ENCODE results near the gene SIGLEC5. TPM values are rescaled to one million over a fixed set of nuclear protein-coding genes. Genes with fewer than 3 reads are reported as not detected.

Gene SIGLEC5
- total and polyA plus RNA-seq, 8 donors, result 0.58 to 1.8 (median 1.2) TPM; not detected in 5

DNA sequence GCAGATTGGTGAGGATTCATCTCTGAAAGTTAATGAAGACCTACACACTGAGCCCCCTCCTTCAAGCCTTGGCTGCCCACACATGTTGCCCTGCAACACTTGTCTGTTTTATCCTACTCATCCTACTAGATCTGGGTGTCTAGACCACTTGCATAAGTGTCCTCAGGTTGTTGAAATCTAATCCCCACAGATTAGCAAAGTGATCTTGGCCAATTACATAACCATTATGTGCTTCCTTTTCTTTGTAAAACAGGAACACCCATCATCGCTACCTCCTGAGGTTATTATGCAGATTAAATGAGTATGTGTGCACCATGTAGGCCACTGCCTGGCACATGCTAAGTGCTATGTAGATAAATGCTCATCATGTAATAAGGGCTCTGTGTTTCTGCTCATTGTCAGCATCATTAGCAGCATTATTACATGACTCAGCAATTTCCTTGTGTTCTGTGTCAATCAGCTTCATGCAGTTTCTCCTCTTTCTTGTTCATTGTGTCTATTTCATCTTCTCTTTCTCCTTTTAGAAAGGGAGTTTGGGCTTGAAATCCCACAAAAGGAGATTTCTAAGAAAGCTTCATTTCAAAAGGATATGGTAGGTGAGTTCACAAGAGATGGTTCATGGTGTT, 44.0 kb downstream of the SIGLEC5 start:
- TF ChIP-seq CTCF (IDR thresholded peaks at IDR 0.05) (no peak), POLR2AphosphoS5 (IDR thresholded peaks at IDR 0.05) (no peak), EP300 (IDR thresholded peaks at IDR 0.05) (no peak), POLR2A (IDR thresholded peaks at IDR 0.05) (no peak)
- intact Hi-C loops (cut with DNase I; ENCODE audit: low total_unique reads), result no loop called here
- no peak overlapping the region for H3K27ac ChIP-seq
- 82 to 95% (median 89%) methylated on average over 1 of the region's 1 CpG for WGBS, 5 donors
- H3K9me3 ChIP-seq, result peaks cover 10 to 46% (median 26%) of the 10 kb centered on the region in 4 donors
- peaks cover 32 to 72% (median 67%) of the 10 kb centered on the region in 4 donors for H3K36me3 ChIP-seq
- DNase-seq, result no peak
- H3K4me3 ChIP-seq, result no peak overlapping the region
- H3K4me1 ChIP-seq, result no peaks in the 10 kb centered on the region
- H3K27me3 ChIP-seq, result no peaks in the 10 kb centered on the region

DNA sequence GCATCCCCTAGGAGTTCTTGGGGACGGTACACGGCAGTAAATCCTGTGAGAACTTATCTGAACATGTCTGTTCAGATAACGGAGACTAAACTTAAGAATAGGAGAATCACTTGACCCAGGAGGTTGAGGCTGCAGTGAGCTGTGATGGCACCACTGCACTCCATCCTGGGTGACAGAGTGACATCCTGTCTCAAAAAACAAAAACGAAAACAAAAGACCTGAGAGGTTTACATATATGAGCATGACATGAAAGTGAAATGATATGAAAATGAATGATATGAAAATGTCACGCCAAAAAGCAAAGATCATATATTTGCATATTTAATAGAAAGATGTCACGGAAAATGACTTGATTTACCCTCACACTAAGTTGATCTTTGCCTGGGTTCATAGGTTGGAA, 53.4 kb downstream of the SIGLEC5 start:
- H3K27me3 ChIP-seq, result no peaks in the 10 kb centered on the region
- 87 to 95% (median 93%) methylated on average over 6 of the region's 6 CpGs for WGBS, 5 donors
- TF ChIP-seq POLR2A (IDR thresholded peaks at IDR 0.05) (no peak), CTCF (IDR thresholded peaks at IDR 0.05) (no peak), EP300 (IDR thresholded peaks at IDR 0.05) (no peak), POLR2AphosphoS5 (IDR thresholded peaks at IDR 0.05) (no peak)
- H3K4me3 ChIP-seq, result no peak overlapping the region
- intact Hi-C loops (cut with DNase I; ENCODE audit: low total_unique reads), result no loop called here
- H3K4me1 ChIP-seq, result peaks cover 6 to 20% (median 17%) of the 10 kb centered on the region in 4 donors
- no peak for DNase-seq
- no peaks in the 10 kb centered on the region for H3K9me3 ChIP-seq
- no peak overlapping the region for H3K27ac ChIP-seq
- H3K36me3 ChIP-seq, result peaks cover 14 to 76% (median 70%) of the 10 kb centered on the region in 4 donors

DNA sequence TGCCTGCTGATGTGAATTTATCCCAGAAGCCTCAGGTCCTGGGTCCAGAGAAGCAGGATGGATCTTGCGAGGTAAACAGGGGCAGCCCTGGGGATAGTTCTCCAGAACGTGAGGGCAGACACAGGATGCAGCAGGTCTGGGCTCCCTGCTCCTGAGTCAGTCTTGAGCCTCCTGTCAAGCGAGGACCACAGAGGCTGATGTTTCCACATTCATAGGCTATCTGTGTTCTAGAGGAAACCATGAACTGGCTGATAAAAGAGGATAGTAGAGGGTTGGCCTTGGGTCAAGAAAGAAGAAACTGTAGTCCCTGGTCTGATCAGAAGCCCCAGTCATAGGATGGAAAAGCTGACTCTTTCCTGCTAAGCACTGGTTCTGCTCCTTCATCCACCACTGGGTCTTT, 56.9 kb downstream of the SIGLEC5 start:
- intact Hi-C loops (cut with DNase I; ENCODE audit: low total_unique reads), result no loop called here
- Histone ChIP-seq H3K27me3 (no peaks in the 10 kb centered on the region), H3K4me3 (no peak overlapping the region), H3K27ac (no peak overlapping the region), H3K36me3 (peaks cover 4 to 50% (median 43%) of the 10 kb centered on the region in 4 donors), H3K4me1 (peaks cover 10 to 25% (median 23%) of the 10 kb centered on the region in 4 donors), H3K9me3 (no peaks in the 10 kb centered on the region)
- TF ChIP-seq CTCF (IDR thresholded peaks at IDR 0.05) (no peak), POLR2AphosphoS5 (IDR thresholded peaks at IDR 0.05) (no peak), POLR2A (IDR thresholded peaks at IDR 0.05) (no peak), EP300 (IDR thresholded peaks at IDR 0.05) (no peak)
- WGBS, 5 donors, result 87 to 99% (median 94%) methylated on average over 3 of the region's 3 CpGs
- DNase-seq, result no peak

- Histone ChIP-seq H3K36me3 (peaks cover 4 to 45% (median 39%) of the 10 kb centered on the region in 4 donors), H3K9me3 (no peaks in the 10 kb centered on the region), H3K27ac (no peak overlapping the region), H3K4me3 (no peak overlapping the region), H3K27me3 (no peaks in the 10 kb centered on the region), H3K4me1 (peaks cover 10 to 25% (median 23%) of the 10 kb centered on the region in 4 donors)
- WGBS, 5 donors, result 90 to 100% (median 97%) methylated on average over 4 of the region's 4 CpGs
- intact Hi-C loops (cut with DNase I; ENCODE audit: low total_unique reads), result no loop called here
- DNase-seq, result no peak
- TF ChIP-seq POLR2AphosphoS5 (IDR thresholded peaks at IDR 0.05) (no peak), EP300 (IDR thresholded peaks at IDR 0.05) (no peak), CTCF (IDR thresholded peaks at IDR 0.05) (no peak), POLR2A (IDR thresholded peaks at IDR 0.05) (no peak)
These were observed 57.3 kb downstream of the SIGLEC5 start for GRCh38 chr19:51572908-51573307.
